GM18505 (cell line): ENCODE measurements around the gene CARD6.
"Not testable (repeated sequence)": the region's sequence is repeated elsewhere in the genome, so short reads cannot be mapped to it uniquely, and the experiment has no call there.

Source experiments
- ATAC-seq: cut with Tn5 transposase; IDR thresholded peaks from one replicate; pipeline ENCODE4 v1.9.1; 2021; ENCODE audit not compliant: unreplicated experiment
- POLR2A ChIP-seq: IDR thresholded peaks from 4 replicates; pipeline ENCODE4 v1.6.1; 2011; ENCODE audit warnings: borderline replicate concordance; ENCODE audit not compliant: insufficient read depth, insufficient read length; ENCODE audit errors: extremely low read depth

Gene CARD6

GRCh38 chr5:40812125-40812524 is 29.0 kb upstream of the CARD6 start:
- TF ChIP-seq POLR2A, result no peak
- ATAC-seq, result no peak

GRCh38 chr5:40813698-40814281 is 27.4 kb upstream of the CARD6 start:
- no peak for ATAC-seq
- no peak for TF ChIP-seq POLR2A

- TF ChIP-seq POLR2A, result no peak
- no peak for ATAC-seq
Observed at GRCh38 chr5:40823459-40823858, 17.7 kb upstream of the CARD6 start.

- not testable (repeated sequence) for ATAC-seq
Observed at GRCh38 chr5:40825461-40826043, 15.6 kb upstream of the CARD6 start.

GRCh38 chr5:40826489-40827187 is 14.5 kb upstream of the CARD6 start:
- ATAC-seq, result no peak
- peak; percentile 24 for TF ChIP-seq POLR2A

- ATAC-seq, result no peak
Observed at GRCh38 chr5:40827188-40827977, 13.8 kb upstream of the CARD6 start.

GRCh38 chr5:40828021-40828631 is 13.0 kb upstream of the CARD6 start:
- TF ChIP-seq POLR2A, result peak; percentile 33
- no peak for ATAC-seq

More at GRCh38 chr5:40827188-40827977, 13.8 kb upstream of the CARD6 start:
- peak; percentile 44 for TF ChIP-seq POLR2A

- peak; percentile 55 for TF ChIP-seq POLR2A
- ATAC-seq, result no peak
Observed at GRCh38 chr5:40828690-40829661, 12.2 kb upstream of the CARD6 start.

- ATAC-seq, result no peak
- TF ChIP-seq POLR2A, result no peak
Observed at GRCh38 chr5:40829748-40830533, 11.2 kb upstream of the CARD6 start.

GRCh38 chr5:40831346-40832210 is 9.6 kb upstream of the CARD6 start:
- TF ChIP-seq POLR2A, result no peak
- no peak for ATAC-seq

- no peak for ATAC-seq
- TF ChIP-seq POLR2A, result no peak
Observed at GRCh38 chr5:40832345-40832744, 8.8 kb upstream of the CARD6 start.

GRCh38 chr5:40833712-40834229 is 7.4 kb upstream of the CARD6 start:
- no peak for ATAC-seq
- peak; percentile 16 for TF ChIP-seq POLR2A
